ENCODE results near the gene SLC35A3.

- TF ChIP-seq POLR2A (IDR thresholded peaks at IDR 0.05), result no peak
- no peak for TF ChIP-seq CTCF (IDR thresholded peaks at IDR 0.05)
Measured at GRCh38 chr1:100010804-100011203, 41.0 kb downstream of the SLC35A3 start.
